ENCODE data around the gene JAKMIP1.

DNA sequence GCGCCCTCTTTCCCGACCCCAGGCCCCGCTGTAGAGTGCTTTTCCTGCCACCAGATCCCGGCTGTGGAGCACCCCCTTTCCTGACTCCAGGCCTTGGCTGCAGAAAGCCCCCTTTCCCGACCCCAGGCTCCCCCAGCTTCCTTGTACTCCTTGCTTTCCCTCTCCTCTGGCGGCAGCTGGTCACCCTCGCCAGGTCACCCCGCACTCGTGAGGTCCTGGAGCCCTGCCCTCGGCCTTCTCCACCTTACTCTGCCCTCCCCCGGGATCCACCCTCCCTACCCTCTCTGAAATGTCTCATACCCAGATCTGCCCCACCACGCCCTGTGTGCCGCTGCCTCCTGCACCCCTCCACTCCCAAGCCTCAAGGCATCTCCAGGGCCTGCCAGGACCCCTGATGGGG, 157.2 kb downstream of the JAKMIP1 start:
- TF ChIP-seq, protein P1, sequence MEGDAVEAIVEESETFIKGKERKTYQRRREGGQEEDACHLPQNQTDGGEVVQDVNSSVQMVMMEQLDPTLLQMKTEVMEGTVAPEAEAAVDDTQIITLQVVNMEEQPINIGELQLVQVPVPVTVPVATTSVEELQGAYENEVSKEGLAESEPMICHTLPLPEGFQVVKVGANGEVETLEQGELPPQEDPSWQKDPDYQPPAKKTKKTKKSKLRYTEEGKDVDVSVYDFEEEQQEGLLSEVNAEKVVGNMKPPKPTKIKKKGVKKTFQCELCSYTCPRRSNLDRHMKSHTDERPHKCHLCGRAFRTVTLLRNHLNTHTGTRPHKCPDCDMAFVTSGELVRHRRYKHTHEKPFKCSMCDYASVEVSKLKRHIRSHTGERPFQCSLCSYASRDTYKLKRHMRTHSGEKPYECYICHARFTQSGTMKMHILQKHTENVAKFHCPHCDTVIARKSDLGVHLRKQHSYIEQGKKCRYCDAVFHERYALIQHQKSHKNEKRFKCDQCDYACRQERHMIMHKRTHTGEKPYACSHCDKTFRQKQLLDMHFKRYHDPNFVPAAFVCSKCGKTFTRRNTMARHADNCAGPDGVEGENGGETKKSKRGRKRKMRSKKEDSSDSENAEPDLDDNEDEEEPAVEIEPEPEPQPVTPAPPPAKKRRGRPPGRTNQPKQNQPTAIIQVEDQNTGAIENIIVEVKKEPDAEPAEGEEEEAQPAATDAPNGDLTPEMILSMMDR (IDR thresholded peaks at IDR 0.05 in 2 of 3, conservative IDR thresholded peaks at IDR 0.05 in 1 of 3; ENCODE audit: borderline replicate concordance in 1 of 3, insufficient read depth in 1 of 3, low read depth in 2 of 3, low read length in 2 of 3) = no peak
- TF ChIP-seq CBX3 (IDR thresholded peaks at IDR 0.05; ENCODE audit: low read depth) = no peak
- TF ChIP-seq POLR2A (IDR thresholded peaks at IDR 0.05; ENCODE audit: borderline replicate concordance, extremely low read depth, insufficient read depth, insufficient read length) = no peak
- no peak for TF ChIP-seq SIN3A (IDR thresholded peaks at IDR 0.05; ENCODE audit: low read depth)
- TF ChIP-seq EZH2phosphoT487 (IDR thresholded peaks at IDR 0.05; ENCODE audit: borderline replicate concordance) = no peak
